Subcutaneous adipose tissue (tissue), 4 donors: ENCODE data around the gene UBE2E2. TPM values are rescaled to one million over a fixed set of nuclear protein-coding genes. Genes with fewer than 3 reads are reported as not detected.

Source experiments
- CTCF ChIP-seq: fragments of 450-650 bp; IDR thresholded peaks from one replicate; pipeline ENCODE4 v1.5.1; 2016; ENCODE audit warnings: low read depth, mild to moderate bottlenecking, control low read depth, antibody characterized with exemption, moderate library complexity
- total RNA-seq, 4 donors: library from RNA; depleted of rRNA; stranded (reverse); fragments of >200 nt; gene quantifications; one replicate each; pipeline ENCODE4 v1.1.0, GENCODE V29; 2016

The UBE2E2 gene
- total RNA-seq, 4 donors from 2014 or later = 48.0 to 89.0 (median 63.4) TPM

- no peak for TF ChIP-seq CTCF
These were observed 287.3 kb downstream of the UBE2E2 start for GRCh38 chr3:23490459-23490858.

- TF ChIP-seq CTCF = no peak
These were observed 288.9 kb downstream of the UBE2E2 start for GRCh38 chr3:23492057-23492456.

- TF ChIP-seq CTCF = no peak
These were observed 290.8 kb downstream of the UBE2E2 start for GRCh38 chr3:23493889-23494288.

GRCh38 chr3:23494967-23495366 is 291.8 kb downstream of the UBE2E2 start:
- TF ChIP-seq CTCF = no peak

GRCh38 chr3:23495507-23495906 is 292.4 kb downstream of the UBE2E2 start:
- no peak for TF ChIP-seq CTCF

- TF ChIP-seq CTCF = no peak
These were observed 293.0 kb downstream of the UBE2E2 start for GRCh38 chr3:23496165-23496564.

GRCh38 chr3:23497156-23497555 is 294.0 kb downstream of the UBE2E2 start:
- no peak for TF ChIP-seq CTCF
